Measurements from ENCODE around the gene ITPRIP. TPM values are rescaled to one million over a fixed set of nuclear protein-coding genes. Genes with fewer than 3 reads are reported as not detected.

Gene ITPRIP
- total and polyA plus RNA-seq, 12 donors: 17.5 to 87.2 (median 35.9) TPM

- no peak for TF ChIP-seq CTCF (IDR thresholded peaks at IDR 0.05)
- H3K36me3 ChIP-seq: no peaks in the 10 kb centered on the region
- H3K9me3 ChIP-seq: peaks cover 0 to 3% (median 0%) of the 10 kb centered on the region in 11 donors
- intact Hi-C loops (cut with DNase I): no loop called here
- WGBS, 2 donors: 97 to 99% methylated on average over 10 of the region's 10 CpGs
- ATAC-seq: no peak
- no peak overlapping the region for H3K4me3 ChIP-seq
- no peak overlapping the region for H3K27ac ChIP-seq
- no peaks in the 10 kb centered on the region for H3K27me3 ChIP-seq
- H3K4me1 ChIP-seq: peaks cover 17 to 62% (median 51%) of the 10 kb centered on the region in 9 donors
- no peak for DNase-seq
Measured at GRCh38 chr10:104296687-104297436, 41.4 kb downstream of the ITPRIP start.

- Histone ChIP-seq H3K4me3 (no peak overlapping the region), H3K9me3 (no peaks in the 10 kb centered on the region), H3K36me3 (no peaks in the 10 kb centered on the region), H3K4me1 (peaks cover 0 to 41% (median 27%) of the 10 kb centered on the region in 9 donors), H3K27me3 (no peaks in the 10 kb centered on the region), H3K27ac (peak overlapping the region in 1 of 10 donors; percentile 28)
- no peak for ATAC-seq
- WGBS, 2 donors: 70 to 76% methylated on average over 5 of the region's 5 CpGs
- no peak for TF ChIP-seq CTCF (IDR thresholded peaks at IDR 0.05)
- no peak for DNase-seq
- intact Hi-C loops (cut with DNase I): loop anchor here in 2 of 10 donors (5.0 kb wide), 1 partner anchor 53 kb away; no protein-coding TSS in a partner anchor
Measured at GRCh38 chr10:104293781-104294321, 44.4 kb downstream of the ITPRIP start.

GRCh38 chr10:104293011-104293410 is 45.3 kb downstream of the ITPRIP start:
- H3K9me3 ChIP-seq: no peaks in the 10 kb centered on the region
- intact Hi-C loops (cut with DNase I): loop anchor here in 2 of 10 donors (5.0 kb wide), 1 partner anchor 54 kb away; no protein-coding TSS in a partner anchor
- 39 to 59% methylated on average over 2 of the region's 2 CpGs for WGBS, 2 donors
- TF ChIP-seq CTCF (IDR thresholded peaks at IDR 0.05): no peak
- no peak overlapping the region for H3K4me3 ChIP-seq
- peaks cover 0 to 33% (median 18%) of the 10 kb centered on the region in 9 donors for H3K4me1 ChIP-seq
- peak in 1 of 8 donors; percentile 33 for ATAC-seq
- no peak for DNase-seq
- no peaks in the 10 kb centered on the region for H3K36me3 ChIP-seq
- H3K27me3 ChIP-seq: peaks cover 0 to 6% (median 0%) of the 10 kb centered on the region in 7 donors
- H3K27ac ChIP-seq: peak overlapping the region in 5 of 10 donors; percentile 0 to 36 (median 28)

GRCh38 chr10:104291439-104291951 is 46.8 kb downstream of the ITPRIP start:
- TF ChIP-seq CTCF (IDR thresholded peaks at IDR 0.05): peak; percentile 100
- H3K27me3 ChIP-seq: peaks cover 0 to 6% (median 0%) of the 10 kb centered on the region in 7 donors
- no peak overlapping the region for H3K27ac ChIP-seq
- ATAC-seq (peak; percentile 95 to 97 (median 96)), DNase-seq (peak; percentile 89 to 90)
- H3K4me3 ChIP-seq: peak overlapping the region in 1 of 10 donors; percentile 6
- peaks cover 0 to 28% (median 15%) of the 10 kb centered on the region in 9 donors for H3K4me1 ChIP-seq
- no peaks in the 10 kb centered on the region for H3K9me3 ChIP-seq
- H3K36me3 ChIP-seq: no peaks in the 10 kb centered on the region
- intact Hi-C loops (cut with DNase I): loop anchor here (1.0 to 5.0 kb wide), 3 partner anchors 56 to 59 kb away; no protein-coding TSS in a partner anchor
- 1% methylated on average over 26 of the region's 26 CpGs for WGBS, 2 donors

Measured in heart right ventricle (tissue), 16 donors.